Ishikawa (cell line): ENCODE data around the gene NT5M.

ENCODE experiments used
- CEBPB ChIP-seq: IDR thresholded peaks from 2 replicates; pipeline ENCODE4 v1.6.1; 2012
- CREB1 ChIP-seq: IDR thresholded peaks from 2 replicates; pipeline ENCODE4 v1.6.1; 2012; ENCODE audit warnings: low read depth
- EGR1 ChIP-seq: IDR thresholded peaks from 2 replicates; pipeline ENCODE4 v1.6.1; 2012
- EP300 ChIP-seq: IDR thresholded peaks from 2 replicates; pipeline ENCODE4 v1.6.1; 2012; ENCODE audit warnings: borderline replicate concordance
- FOXM1 ChIP-seq: IDR thresholded peaks from 2 replicates; pipeline ENCODE4 v1.6.1; 2012; ENCODE audit warnings: low read depth, borderline replicate concordance
- NFIC ChIP-seq: IDR thresholded peaks from 2 replicates; pipeline ENCODE4 v1.6.1; 2012
- RAD21 ChIP-seq: IDR thresholded peaks from 2 replicates; pipeline ENCODE4 v1.6.1; 2012; ENCODE audit warnings: low read depth
- TAF1 ChIP-seq: IDR thresholded peaks from 2 replicates; pipeline ENCODE4 v1.6.1; 2012; ENCODE audit warnings: low read depth, mild to moderate bottlenecking
- TCF12 ChIP-seq: IDR thresholded peaks from 2 replicates; pipeline ENCODE4 v1.6.1; 2012; ENCODE audit warnings: low read depth
- TEAD4 ChIP-seq: IDR thresholded peaks from 2 replicates; pipeline ENCODE4 v1.6.1; 2012
- YY1 ChIP-seq: IDR thresholded peaks from 2 replicates; pipeline ENCODE4 v1.6.1; 2012; ENCODE audit warnings: low read depth
- ZBTB7A ChIP-seq: IDR thresholded peaks from 2 replicates; pipeline ENCODE4 v1.6.1; 2012; ENCODE audit warnings: low read depth
- TF ChIP-seq, protein P1 (sequence below): IDR thresholded peaks from 2 replicates; pipeline ENCODE4 v1.6.1; 2012; ENCODE audit warnings: low read depth, mild to moderate bottlenecking
- TF ChIP-seq, protein P2 (sequence below): IDR thresholded peaks from 2 replicates; pipeline ENCODE4 v1.6.1; 2012
- TF ChIP-seq, protein P3 (sequence below): IDR thresholded peaks from 2 replicates; pipeline ENCODE4 v1.6.1; 2012

Gene NT5M

DNA sequence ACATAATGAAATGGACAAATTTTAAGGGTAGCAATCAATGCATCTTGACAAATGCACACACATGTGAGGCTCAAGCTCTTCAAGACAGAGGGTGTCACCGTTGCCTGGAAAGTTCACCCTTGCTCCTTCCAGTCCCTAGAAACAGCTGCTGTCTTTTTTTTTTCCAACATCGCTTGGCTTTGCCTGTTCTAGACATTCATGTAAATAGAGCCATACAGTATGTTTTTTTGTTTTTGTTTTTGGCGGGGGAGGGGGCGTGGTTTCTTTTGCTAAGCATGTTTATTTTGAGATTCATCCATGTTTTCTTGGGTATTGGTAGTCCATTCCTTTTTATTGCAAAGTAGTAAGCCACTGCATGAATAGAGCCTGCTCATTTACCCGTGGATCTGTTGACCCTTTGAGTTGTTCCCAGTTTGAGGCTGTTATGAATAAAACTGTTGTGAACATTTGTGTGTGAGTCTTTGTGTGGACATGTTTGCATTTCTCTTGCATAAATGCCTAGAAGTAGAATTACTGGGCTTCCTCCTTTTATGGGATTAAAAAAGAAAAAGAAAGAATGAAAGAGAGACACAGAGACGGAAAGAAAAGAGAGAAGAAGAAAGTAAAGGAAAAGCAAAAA, 78.4 kb downstream of the NT5M start:
- TF ChIP-seq TCF12 (no peak), NFIC (no peak), ZBTB7A (no peak), TAF1 (no peak), YY1 (no peak), TEAD4 (no peak), CEBPB (no peak), EGR1 (no peak), RAD21 (no peak), FOXM1 (no peak), EP300 (no peak), CREB1 (no peak)
- TF ChIP-seq, protein P1, sequence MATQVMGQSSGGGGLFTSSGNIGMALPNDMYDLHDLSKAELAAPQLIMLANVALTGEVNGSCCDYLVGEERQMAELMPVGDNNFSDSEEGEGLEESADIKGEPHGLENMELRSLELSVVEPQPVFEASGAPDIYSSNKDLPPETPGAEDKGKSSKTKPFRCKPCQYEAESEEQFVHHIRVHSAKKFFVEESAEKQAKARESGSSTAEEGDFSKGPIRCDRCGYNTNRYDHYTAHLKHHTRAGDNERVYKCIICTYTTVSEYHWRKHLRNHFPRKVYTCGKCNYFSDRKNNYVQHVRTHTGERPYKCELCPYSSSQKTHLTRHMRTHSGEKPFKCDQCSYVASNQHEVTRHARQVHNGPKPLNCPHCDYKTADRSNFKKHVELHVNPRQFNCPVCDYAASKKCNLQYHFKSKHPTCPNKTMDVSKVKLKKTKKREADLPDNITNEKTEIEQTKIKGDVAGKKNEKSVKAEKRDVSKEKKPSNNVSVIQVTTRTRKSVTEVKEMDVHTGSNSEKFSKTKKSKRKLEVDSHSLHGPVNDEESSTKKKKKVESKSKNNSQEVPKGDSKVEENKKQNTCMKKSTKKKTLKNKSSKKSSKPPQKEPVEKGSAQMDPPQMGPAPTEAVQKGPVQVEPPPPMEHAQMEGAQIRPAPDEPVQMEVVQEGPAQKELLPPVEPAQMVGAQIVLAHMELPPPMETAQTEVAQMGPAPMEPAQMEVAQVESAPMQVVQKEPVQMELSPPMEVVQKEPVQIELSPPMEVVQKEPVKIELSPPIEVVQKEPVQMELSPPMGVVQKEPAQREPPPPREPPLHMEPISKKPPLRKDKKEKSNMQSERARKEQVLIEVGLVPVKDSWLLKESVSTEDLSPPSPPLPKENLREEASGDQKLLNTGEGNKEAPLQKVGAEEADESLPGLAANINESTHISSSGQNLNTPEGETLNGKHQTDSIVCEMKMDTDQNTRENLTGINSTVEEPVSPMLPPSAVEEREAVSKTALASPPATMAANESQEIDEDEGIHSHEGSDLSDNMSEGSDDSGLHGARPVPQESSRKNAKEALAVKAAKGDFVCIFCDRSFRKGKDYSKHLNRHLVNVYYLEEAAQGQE, result no peak
- TF ChIP-seq, protein P2, sequence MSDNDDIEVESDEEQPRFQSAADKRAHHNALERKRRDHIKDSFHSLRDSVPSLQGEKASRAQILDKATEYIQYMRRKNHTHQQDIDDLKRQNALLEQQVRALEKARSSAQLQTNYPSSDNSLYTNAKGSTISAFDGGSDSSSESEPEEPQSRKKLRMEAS, result no peak
- TF ChIP-seq, protein P3, sequence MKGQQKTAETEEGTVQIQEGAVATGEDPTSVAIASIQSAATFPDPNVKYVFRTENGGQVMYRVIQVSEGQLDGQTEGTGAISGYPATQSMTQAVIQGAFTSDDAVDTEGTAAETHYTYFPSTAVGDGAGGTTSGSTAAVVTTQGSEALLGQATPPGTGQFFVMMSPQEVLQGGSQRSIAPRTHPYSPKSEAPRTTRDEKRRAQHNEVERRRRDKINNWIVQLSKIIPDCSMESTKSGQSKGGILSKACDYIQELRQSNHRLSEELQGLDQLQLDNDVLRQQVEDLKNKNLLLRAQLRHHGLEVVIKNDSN, result no peak

DNA sequence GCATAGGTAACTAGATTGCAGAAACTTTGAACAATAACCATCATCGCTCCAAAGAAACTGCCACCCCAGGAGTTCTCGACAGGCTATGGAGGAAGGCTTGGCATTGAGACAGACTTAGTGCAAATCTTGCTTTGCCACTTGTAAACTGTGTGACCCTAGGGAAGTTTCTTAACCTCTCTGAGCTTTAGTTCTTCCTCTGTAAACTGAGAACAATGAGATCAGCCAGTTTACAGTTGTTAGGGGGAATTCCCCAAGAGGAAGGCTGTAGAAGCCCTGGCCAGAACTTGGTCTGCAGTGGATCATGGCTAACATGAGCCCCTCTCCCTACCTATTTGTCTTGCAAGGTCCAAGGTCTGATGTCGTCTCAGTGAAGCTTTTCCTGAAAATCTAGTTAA, 78.9 kb downstream of the NT5M start:
- TF ChIP-seq, protein P1, result no peak

DNA sequence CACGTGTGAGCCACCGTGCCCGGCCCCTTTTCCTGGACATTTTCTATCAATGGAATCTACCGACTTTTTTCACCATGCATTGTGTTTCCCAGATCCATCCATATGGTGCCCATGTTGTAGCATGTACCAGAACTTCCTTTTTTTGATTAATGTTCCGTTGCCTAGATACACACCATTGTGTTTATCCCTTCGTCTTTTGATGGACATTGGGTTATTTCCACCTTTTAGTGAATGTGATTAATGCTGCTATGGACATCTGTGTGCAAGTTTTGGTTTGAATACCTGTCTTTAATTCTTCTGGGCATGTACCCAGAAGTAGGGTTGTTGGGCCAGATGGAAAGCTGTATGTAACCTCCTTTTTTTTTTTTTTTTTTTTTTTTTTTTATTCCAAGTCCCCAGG, 79.8 kb downstream of the NT5M start:
- TF ChIP-seq TEAD4 (no peak), YY1 (no peak), ZBTB7A (no peak), CEBPB (no peak)
- TF ChIP-seq, protein P1, result no peak
- TF ChIP-seq, protein P2, result no peak

DNA sequence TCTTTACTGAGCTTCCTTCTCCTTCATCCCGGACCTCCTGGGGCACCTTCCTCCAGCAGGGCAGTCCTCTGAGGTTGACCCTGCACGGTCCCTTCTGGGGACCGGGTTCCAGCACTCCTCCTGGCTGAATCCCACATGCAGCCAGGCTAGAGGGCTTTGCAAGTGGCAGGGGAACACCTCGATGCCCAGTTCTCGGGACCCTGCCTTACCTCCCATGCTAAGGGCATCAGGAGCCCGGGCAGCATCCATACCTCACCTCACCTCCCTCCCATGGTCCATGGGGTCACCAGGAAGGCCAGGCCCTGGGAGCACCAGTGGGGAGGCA, 81.1 kb downstream of the NT5M start:
- TF ChIP-seq TAF1 (no peak), TCF12 (no peak), CEBPB (no peak), FOXM1 (no peak), EGR1 (no peak), CREB1 (no peak), ZBTB7A (no peak), YY1 (no peak), NFIC (no peak), TEAD4 (no peak), EP300 (no peak), RAD21 (no peak)
- TF ChIP-seq, protein P3, result no peak
- TF ChIP-seq, protein P1, result no peak
- TF ChIP-seq, protein P2, result no peak
